SJSA1 (cell line): Measurements from ENCODE around the gene ZCWPW1. TPM values are rescaled to one million over a fixed set of nuclear protein-coding genes. Genes with fewer than 3 reads are reported as not detected.
A peak's percentile ranks its signal among the peaks of the same experiment; 100 is the strongest.
"Not testable (repeated sequence)": the region's sequence is repeated elsewhere in the genome, so short reads cannot be mapped to it uniquely, and the experiment has no call there.

Source experiments
- DNase-seq, 2 experiments: peaks; one replicate each; pipeline ENCODE4 v3.0.0-alpha.2; 2015 to 2020; ENCODE audit warnings: low spot score in 2 of 2, low read depth in 1 of 2
- H3K27ac ChIP-seq: fragments of 250-450 bp; sonication (Bioruptor Pico); 2 replicates; pipeline ENCODE4 v1.5.1; 2020; ENCODE audit warnings: mild to moderate bottlenecking, moderate library complexity
- H3K27me3 ChIP-seq: fragments of 250-450 bp; sonication (Bioruptor Pico); replicated peaks from 2 replicates; pipeline ENCODE4 v1.5.1; 2020; ENCODE audit warnings: mild to moderate bottlenecking, moderate library complexity
- H3K36me3 ChIP-seq: fragments of 250-450 bp; sonication (Bioruptor Pico); 2 replicates; pipeline ENCODE4 v1.5.1; 2020; ENCODE audit warnings: mild to moderate bottlenecking
- H3K4me1 ChIP-seq: fragments of 250-450 bp; sonication (Bioruptor Pico); replicated peaks from 2 replicates; pipeline ENCODE4 v1.6.1; 2021; ENCODE audit warnings: mild to moderate bottlenecking
- H3K4me3 ChIP-seq: fragments of 250-450 bp; sonication (Bioruptor Pico); 2 replicates; pipeline ENCODE4 v1.5.1; 2020; ENCODE audit warnings: mild to moderate bottlenecking
- H3K9me3 ChIP-seq: fragments of 250-450 bp; sonication (Bioruptor Pico); replicated peaks from 2 replicates; pipeline ENCODE4 v1.5.1; 2020; ENCODE audit warnings: mild to moderate bottlenecking
- total RNA-seq: library from RNA; depleted of rRNA; stranded (reverse); fragments of >200 nt; shearing (Covaris generic); gene quantifications from 2 replicates; pipeline ENCODE4 v1.2.3, GENCODE V29; 2014

The ZCWPW1 gene
- total RNA-seq, 1 experiment from 2014 or later: 1.2 TPM

- Histone ChIP-seq H3K27me3 (no peaks in the 10 kb centered on the region), H3K4me3 (no peak overlapping the region), H3K9me3 (no peaks in the 10 kb centered on the region), H3K27ac (no peak overlapping the region), H3K4me1 (peaks cover 54% of the 10 kb centered on the region), H3K36me3 (no peaks in the 10 kb centered on the region)
- no peak for DNase-seq
These were observed 14.8 kb upstream of the ZCWPW1 start for GRCh38 chr7:100443096-100443840.

- Histone ChIP-seq H3K4me3 (no peak overlapping the region), H3K27me3 (no peaks in the 10 kb centered on the region), H3K27ac (no peak overlapping the region), H3K4me1 (peaks cover 56% of the 10 kb centered on the region), H3K36me3 (no peaks in the 10 kb centered on the region), H3K9me3 (no peaks in the 10 kb centered on the region)
- DNase-seq: no peak
These were observed 13.4 kb upstream of the ZCWPW1 start for GRCh38 chr7:100441641-100442535.

GRCh38 chr7:100439244-100439643 lies 10.7 kb upstream of the ZCWPW1 start:
- H3K27ac ChIP-seq: peak overlapping the region; percentile 80
- not testable (repeated sequence) for H3K9me3 ChIP-seq

GRCh38 chr7:100438731-100439130 lies 10.2 kb upstream of the ZCWPW1 start:
- H3K4me1 ChIP-seq: peaks cover 58% of the 10 kb centered on the region
- H3K27ac ChIP-seq, H3K4me3 ChIP-seq, H3K27me3 ChIP-seq, DNase-seq, H3K9me3 ChIP-seq: not testable (repeated sequence)
- peaks cover 26% of the 10 kb centered on the region for H3K36me3 ChIP-seq

More at GRCh38 chr7:100439244-100439643, 10.7 kb upstream of the ZCWPW1 start:
- DNase-seq, H3K27me3 ChIP-seq, H3K4me3 ChIP-seq: not testable (repeated sequence)
- Histone ChIP-seq H3K36me3 (peaks cover 21% of the 10 kb centered on the region), H3K4me1 (peaks cover 63% of the 10 kb centered on the region)

- Histone ChIP-seq H3K4me3 (no peak overlapping the region), H3K4me1 (peaks cover 53% of the 10 kb centered on the region), H3K27me3 (no peaks in the 10 kb centered on the region), H3K36me3 (peaks cover 32% of the 10 kb centered on the region), H3K9me3 (no peaks in the 10 kb centered on the region), H3K27ac (no peak overlapping the region)
- DNase-seq: no peak
These were observed 9.7 kb upstream of the ZCWPW1 start for GRCh38 chr7:100438172-100438571.

- no peaks in the 10 kb centered on the region for H3K27me3 ChIP-seq
- no peak overlapping the region for H3K4me3 ChIP-seq
- no peaks in the 10 kb centered on the region for H3K9me3 ChIP-seq
- H3K36me3 ChIP-seq: peaks cover 39% of the 10 kb centered on the region
- no peak for DNase-seq
- peaks cover 45% of the 10 kb centered on the region for H3K4me1 ChIP-seq
- H3K27ac ChIP-seq: no peak overlapping the region
These were observed 8.9 kb upstream of the ZCWPW1 start for GRCh38 chr7:100437150-100438100.

- H3K36me3 ChIP-seq: peaks cover 57% of the 10 kb centered on the region
- no peaks in the 10 kb centered on the region for H3K9me3 ChIP-seq
- no peaks in the 10 kb centered on the region for H3K27me3 ChIP-seq
- peaks cover 46% of the 10 kb centered on the region for H3K4me1 ChIP-seq
- peak overlapping the region; percentile 94 for H3K4me3 ChIP-seq
- peak overlapping the region; percentile 91 for H3K27ac ChIP-seq
- DNase-seq: peak in 1 of 2 experiments; percentile 32
These were observed 7.2 kb upstream of the ZCWPW1 start for GRCh38 chr7:100435401-100436304.

- H3K9me3 ChIP-seq: no peaks in the 10 kb centered on the region
- DNase-seq: no peak
- H3K27me3 ChIP-seq: no peaks in the 10 kb centered on the region
- peaks cover 38% of the 10 kb centered on the region for H3K4me1 ChIP-seq
- H3K27ac ChIP-seq: no peak overlapping the region
- peak overlapping the region; percentile 94 for H3K4me3 ChIP-seq
- H3K36me3 ChIP-seq: peaks cover 64% of the 10 kb centered on the region
These were observed 6.0 kb upstream of the ZCWPW1 start for GRCh38 chr7:100434297-100435144.

GRCh38 chr7:100433592-100434296 lies 5.2 kb upstream of the ZCWPW1 start:
- Histone ChIP-seq H3K27ac (no peak overlapping the region), H3K27me3 (no peaks in the 10 kb centered on the region), H3K9me3 (no peaks in the 10 kb centered on the region), H3K36me3 (peaks cover 64% of the 10 kb centered on the region), H3K4me1 (peaks cover 30% of the 10 kb centered on the region), H3K4me3 (no peak overlapping the region)
- DNase-seq: no peak

GRCh38 chr7:100433276-100433591 lies 4.7 kb upstream of the ZCWPW1 start:
- Histone ChIP-seq H3K9me3 (no peaks in the 10 kb centered on the region), H3K27me3 (no peaks in the 10 kb centered on the region), H3K36me3 (peaks cover 64% of the 10 kb centered on the region), H3K4me3 (no peak overlapping the region), H3K4me1 (peaks cover 30% of the 10 kb centered on the region), H3K27ac (no peak overlapping the region)
- no peak for DNase-seq

GRCh38 chr7:100432621-100433275 lies 4.2 kb upstream of the ZCWPW1 start:
- H3K27me3 ChIP-seq: no peaks in the 10 kb centered on the region
- H3K27ac ChIP-seq: no peak overlapping the region
- no peaks in the 10 kb centered on the region for H3K9me3 ChIP-seq
- peaks cover 35% of the 10 kb centered on the region for H3K4me1 ChIP-seq
- no peak overlapping the region for H3K4me3 ChIP-seq
- H3K36me3 ChIP-seq: peaks cover 64% of the 10 kb centered on the region
- DNase-seq: no peak
